GM12892 (cell line): ENCODE measurements around the gene VDR.

Experiments
- POLR2A ChIP-seq: IDR thresholded peaks from 2 replicates; pipeline ENCODE4 v1.6.1; 2011; ENCODE audit warnings: low read depth, low read length, control low read depth
- POLR2AphosphoS5 ChIP-seq: IDR thresholded peaks from 2 replicates; pipeline ENCODE4 v1.6.1; 2011; ENCODE audit warnings: low read depth, low read length, control low read depth

DNA sequence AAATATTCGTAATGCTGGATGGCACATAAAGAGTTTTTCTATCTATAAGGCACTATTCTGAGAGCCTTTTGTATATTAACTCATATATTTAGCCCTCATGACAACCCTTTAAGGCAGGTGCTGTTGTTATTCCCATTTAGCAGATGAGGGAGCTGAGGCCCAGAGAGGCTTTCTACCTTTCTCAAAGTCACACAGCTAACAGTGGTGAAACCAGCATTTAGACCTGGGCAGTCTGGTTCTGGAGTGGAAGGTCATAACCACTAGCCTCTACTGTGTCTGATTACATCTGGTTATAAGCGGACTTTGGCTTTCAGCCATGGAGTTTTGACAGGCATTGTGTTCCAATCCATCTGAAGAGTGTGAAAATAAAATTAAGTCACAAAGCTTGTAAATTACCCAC lies 43.9 kb downstream of the VDR start:
- TF ChIP-seq POLR2A (no peak), POLR2AphosphoS5 (no peak)
